Measurements from ENCODE around the gene DYSF. TPM values are rescaled to one million over a fixed set of nuclear protein-coding genes. Genes with fewer than 3 reads are reported as not detected.

The DYSF gene
- total RNA-seq, 1 experiment from 2014 or later: 0.89 TPM

DNA sequence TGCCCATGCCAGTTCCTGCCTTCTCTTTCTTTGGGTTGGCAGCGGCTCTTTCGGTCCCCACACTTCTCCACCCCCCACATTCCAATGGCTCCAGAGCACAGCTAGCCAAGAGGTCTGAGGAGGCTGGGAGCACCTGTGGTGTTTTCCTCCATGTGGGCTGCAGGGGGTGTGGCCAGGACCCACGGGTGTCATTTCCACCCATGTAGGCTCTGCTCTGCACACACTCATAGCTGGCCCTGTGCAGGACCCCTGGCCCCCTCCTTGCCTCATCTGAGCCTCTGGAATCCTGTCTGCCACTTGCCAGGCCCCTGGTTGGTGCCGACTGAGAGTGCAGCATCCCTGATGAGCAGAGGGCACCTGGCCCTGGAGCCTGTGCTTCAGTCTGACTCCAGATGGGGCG, 46.3 kb downstream of the DYSF start:
- TF ChIP-seq RAD21 (IDR thresholded peaks at IDR 0.05; ENCODE audit: low read depth) (no peak), FOSL1 (IDR thresholded peaks at IDR 0.05; ENCODE audit: low read depth) (no peak), SRF (IDR thresholded peaks at IDR 0.05; ENCODE audit: low read depth) (no peak), ZNF274 (IDR thresholded peaks at IDR 0.05; ENCODE audit: low read depth, low read length) (no peak), SIN3A (IDR thresholded peaks at IDR 0.05; ENCODE audit: low read depth) (no peak), ZFX (IDR thresholded peaks at IDR 0.05) (no peak), YY1 (IDR thresholded peaks at IDR 0.05; ENCODE audit: extremely low read depth, insufficient replicate concordance, low read depth, low read length) (no peak)
- TF ChIP-seq, protein P1, sequence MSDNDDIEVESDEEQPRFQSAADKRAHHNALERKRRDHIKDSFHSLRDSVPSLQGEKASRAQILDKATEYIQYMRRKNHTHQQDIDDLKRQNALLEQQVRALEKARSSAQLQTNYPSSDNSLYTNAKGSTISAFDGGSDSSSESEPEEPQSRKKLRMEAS (IDR thresholded peaks at IDR 0.05): no peak
- TF ChIP-seq, protein P2, sequence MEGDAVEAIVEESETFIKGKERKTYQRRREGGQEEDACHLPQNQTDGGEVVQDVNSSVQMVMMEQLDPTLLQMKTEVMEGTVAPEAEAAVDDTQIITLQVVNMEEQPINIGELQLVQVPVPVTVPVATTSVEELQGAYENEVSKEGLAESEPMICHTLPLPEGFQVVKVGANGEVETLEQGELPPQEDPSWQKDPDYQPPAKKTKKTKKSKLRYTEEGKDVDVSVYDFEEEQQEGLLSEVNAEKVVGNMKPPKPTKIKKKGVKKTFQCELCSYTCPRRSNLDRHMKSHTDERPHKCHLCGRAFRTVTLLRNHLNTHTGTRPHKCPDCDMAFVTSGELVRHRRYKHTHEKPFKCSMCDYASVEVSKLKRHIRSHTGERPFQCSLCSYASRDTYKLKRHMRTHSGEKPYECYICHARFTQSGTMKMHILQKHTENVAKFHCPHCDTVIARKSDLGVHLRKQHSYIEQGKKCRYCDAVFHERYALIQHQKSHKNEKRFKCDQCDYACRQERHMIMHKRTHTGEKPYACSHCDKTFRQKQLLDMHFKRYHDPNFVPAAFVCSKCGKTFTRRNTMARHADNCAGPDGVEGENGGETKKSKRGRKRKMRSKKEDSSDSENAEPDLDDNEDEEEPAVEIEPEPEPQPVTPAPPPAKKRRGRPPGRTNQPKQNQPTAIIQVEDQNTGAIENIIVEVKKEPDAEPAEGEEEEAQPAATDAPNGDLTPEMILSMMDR (IDR thresholded peaks at IDR 0.05 in 2 of 3, conservative IDR thresholded peaks at IDR 0.05 in 1 of 3; ENCODE audit: borderline replicate concordance in 1 of 3, insufficient read depth in 1 of 3, low read depth in 2 of 3, low read length in 2 of 3): no peak
- TF ChIP-seq, protein P3, sequence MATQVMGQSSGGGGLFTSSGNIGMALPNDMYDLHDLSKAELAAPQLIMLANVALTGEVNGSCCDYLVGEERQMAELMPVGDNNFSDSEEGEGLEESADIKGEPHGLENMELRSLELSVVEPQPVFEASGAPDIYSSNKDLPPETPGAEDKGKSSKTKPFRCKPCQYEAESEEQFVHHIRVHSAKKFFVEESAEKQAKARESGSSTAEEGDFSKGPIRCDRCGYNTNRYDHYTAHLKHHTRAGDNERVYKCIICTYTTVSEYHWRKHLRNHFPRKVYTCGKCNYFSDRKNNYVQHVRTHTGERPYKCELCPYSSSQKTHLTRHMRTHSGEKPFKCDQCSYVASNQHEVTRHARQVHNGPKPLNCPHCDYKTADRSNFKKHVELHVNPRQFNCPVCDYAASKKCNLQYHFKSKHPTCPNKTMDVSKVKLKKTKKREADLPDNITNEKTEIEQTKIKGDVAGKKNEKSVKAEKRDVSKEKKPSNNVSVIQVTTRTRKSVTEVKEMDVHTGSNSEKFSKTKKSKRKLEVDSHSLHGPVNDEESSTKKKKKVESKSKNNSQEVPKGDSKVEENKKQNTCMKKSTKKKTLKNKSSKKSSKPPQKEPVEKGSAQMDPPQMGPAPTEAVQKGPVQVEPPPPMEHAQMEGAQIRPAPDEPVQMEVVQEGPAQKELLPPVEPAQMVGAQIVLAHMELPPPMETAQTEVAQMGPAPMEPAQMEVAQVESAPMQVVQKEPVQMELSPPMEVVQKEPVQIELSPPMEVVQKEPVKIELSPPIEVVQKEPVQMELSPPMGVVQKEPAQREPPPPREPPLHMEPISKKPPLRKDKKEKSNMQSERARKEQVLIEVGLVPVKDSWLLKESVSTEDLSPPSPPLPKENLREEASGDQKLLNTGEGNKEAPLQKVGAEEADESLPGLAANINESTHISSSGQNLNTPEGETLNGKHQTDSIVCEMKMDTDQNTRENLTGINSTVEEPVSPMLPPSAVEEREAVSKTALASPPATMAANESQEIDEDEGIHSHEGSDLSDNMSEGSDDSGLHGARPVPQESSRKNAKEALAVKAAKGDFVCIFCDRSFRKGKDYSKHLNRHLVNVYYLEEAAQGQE (IDR thresholded peaks at IDR 0.05; ENCODE audit: low read depth): no peak
- no peak overlapping the region for H2AFZ ChIP-seq (ENCODE audit: low read depth, low read length, poor library complexity, severe bottlenecking)
- H3K9ac ChIP-seq (ENCODE audit: low read length): no peak overlapping the region
- ATAC-seq (no peak), DNase-seq (ENCODE audit: low read depth, low spot score) (no peak)
- ChIA-PET RAD21 (ENCODE audit: low non-redundant PET in 1 of 2, low total read pairs in 2 of 2, uncharacterized antibody in 2 of 2, unreplicated experiment in 2 of 2) (no interaction called here), CTCF (no interaction called here), POLR2A (no interaction called here)
- no peaks in the 10 kb centered on the region for H3K79me2 ChIP-seq (ENCODE audit: insufficient read depth, low read length)
- no peak overlapping the region for H3K27ac ChIP-seq (ENCODE audit: low read depth, low read length)
- H3K4me3 ChIP-seq (replicated peaks in 1 of 2; ENCODE audit: low read depth in 1 of 2, low read length in 2 of 2): no peak overlapping the region
- no TSS peak for BruUV-seq (replicated peaks)
- H3K9me2 ChIP-seq (ENCODE audit: insufficient read depth): no peaks in the 10 kb centered on the region
- intact Hi-C loops (cut with micrococcal nuclease): no loop called here
- no peaks in the 10 kb centered on the region for H3K9me3 ChIP-seq (ENCODE audit: control insufficient read depth in 1 of 2, insufficient read depth in 1 of 2, low read depth in 1 of 2, low read length in 2 of 2)
- no peaks in the 10 kb centered on the region for H3K27me3 ChIP-seq (ENCODE audit: insufficient read depth, low read length)
- H3K4me1 ChIP-seq (ENCODE audit: control insufficient read depth in 1 of 2, insufficient read depth in 2 of 2, low read length in 2 of 2): peaks cover 22 to 62% of the 10 kb centered on the region in 2 experiments
- no peaks in the 10 kb centered on the region for H3K36me3 ChIP-seq (ENCODE audit: control insufficient read depth in 1 of 2, insufficient read depth in 2 of 2, low read length in 2 of 2)
- no peaks in the 10 kb centered on the region for H4K20me1 ChIP-seq (ENCODE audit: insufficient read depth)
- no peak overlapping the region for H3K4me2 ChIP-seq (ENCODE audit: low read length)
